WTC11 (cell line): ENCODE data around the gene PLEKHH2. TPM values are rescaled to one million over a fixed set of nuclear protein-coding genes. Genes with fewer than 3 reads are reported as not detected.

Experiments
- ATAC-seq: fragments of 200-7000 bp; cut with Tn5 transposase; 2 replicates; pipeline ENCODE4 v1.10.0; 2021; ENCODE audit warnings: mild to moderate bottlenecking, moderate library complexity
- CTCF ChIA-PET: fragments of 300-600 bp; sonication (Branson Sonifier 250); formaldehyde crosslinking; loops from one replicate; lab custom pipeline; 2021; ENCODE audit warnings: antibody characterized with exemption; lab: Charles Lee
- POLR2A ChIA-PET: fragments of 350-600 bp; sonication (Branson Sonifier 250); formaldehyde crosslinking; loops from one replicate; lab custom pipeline; 2021; ENCODE audit warnings: antibody characterized with exemption; lab: Charles Lee
- DNase-seq: peaks from one replicate; pipeline ENCODE4 v3.0.0; 2021; ENCODE audit warnings: low spot score
- H3K27ac Mint-ChIP-seq: 2 replicates; pipeline ENCODE4 v1.8.0; 2021; ENCODE audit warnings: mixed read lengths
- H3K27me3 Mint-ChIP-seq: 2 replicates; pipeline ENCODE4 v1.8.0; 2021; ENCODE audit warnings: low read depth, mild to moderate bottlenecking, moderate library complexity, mixed read lengths
- H3K36me3 Mint-ChIP-seq: 2 replicates; pipeline ENCODE4 v1.8.0; 2021; ENCODE audit warnings: mixed read lengths
- H3K4me1 Mint-ChIP-seq: 2 replicates; pipeline ENCODE4 v1.8.0; 2022; ENCODE audit warnings: mixed read lengths
- H3K4me3 Mint-ChIP-seq: 2 replicates; pipeline ENCODE4 v1.8.0; 2021; ENCODE audit warnings: mild to moderate bottlenecking, moderate library complexity, mixed read lengths
- H3K9me3 Mint-ChIP-seq: 2 replicates; pipeline ENCODE4 v1.8.0; 2021; ENCODE audit warnings: mixed read lengths
- ARID4B ChIP-seq: sonication (generic); formaldehyde crosslinking; IDR thresholded peaks from 2 replicates; pipeline ENCODE4 v1.8.0; 2023; ENCODE audit warnings: missing genetic modification reagents, mild to moderate bottlenecking, borderline replicate concordance
- ELF4 ChIP-seq: sonication (generic); formaldehyde crosslinking; IDR thresholded peaks from 2 replicates; pipeline ENCODE4 v1.8.1; 2022; ENCODE audit warnings: low read depth, mild to moderate bottlenecking, moderate library complexity, missing genetic modification reagents
- EMX1 ChIP-seq: fragments of 250-450 bp; sonication (Bioruptor Pico); IDR thresholded peaks from 2 replicates; pipeline ENCODE4 v1.8.0; 2021; ENCODE audit warnings: mild to moderate bottlenecking
- FOXJ3 ChIP-seq: sonication (generic); formaldehyde crosslinking; IDR thresholded peaks from 2 replicates; pipeline ENCODE4 v1.9.0; 2021; ENCODE audit warnings: missing genetic modification reagents, mild to moderate bottlenecking, borderline replicate concordance
- MAX ChIP-seq: sonication (generic); formaldehyde crosslinking; IDR thresholded peaks from 2 replicates; pipeline ENCODE4 v1.8.0; 2022; ENCODE audit warnings: mild to moderate bottlenecking, missing genetic modification reagents
- OVOL2 ChIP-seq: fragments of 250-450 bp; sonication (Bioruptor Pico); IDR thresholded peaks from 2 replicates; pipeline ENCODE4 v1.9.0; 2021; ENCODE audit warnings: mild to moderate bottlenecking, borderline replicate concordance
- PREB ChIP-seq: sonication (generic); formaldehyde crosslinking; IDR thresholded peaks from 2 replicates; pipeline ENCODE4 v1.8.1; 2022; ENCODE audit warnings: mild to moderate bottlenecking, missing genetic modification reagents, moderate library complexity, borderline replicate concordance
- SOX15 ChIP-seq: fragments of 250-450 bp; sonication (Bioruptor Pico); IDR thresholded peaks from 2 replicates; pipeline ENCODE4 v1.9.0; 2021; ENCODE audit warnings: mild to moderate bottlenecking
- SP1 ChIP-seq: sonication (generic); formaldehyde crosslinking; conservative IDR thresholded peaks from 2 replicates; pipeline ENCODE4 v1.8.1; 2022; ENCODE audit warnings: missing genetic modification reagents
- TEAD1 ChIP-seq: sonication (generic); formaldehyde crosslinking; IDR thresholded peaks from 2 replicates; pipeline ENCODE4 v1.8.0; 2022; ENCODE audit warnings: mild to moderate bottlenecking, missing genetic modification reagents
- USF1 ChIP-seq: sonication (generic); formaldehyde crosslinking; IDR thresholded peaks from 2 replicates; pipeline ENCODE4 v1.8.0; 2022; ENCODE audit warnings: mild to moderate bottlenecking, missing genetic modification reagents
- USF2 ChIP-seq: sonication (generic); formaldehyde crosslinking; IDR thresholded peaks from 2 replicates; pipeline ENCODE4 v1.8.1; 2023; ENCODE audit warnings: mild to moderate bottlenecking, missing genetic modification reagents, moderate library complexity
- ZMAT4 ChIP-seq: fragments of 250-450 bp; sonication (Bioruptor Pico); IDR thresholded peaks from 2 replicates; pipeline ENCODE4 v1.9.0; 2021; ENCODE audit warnings: mild to moderate bottlenecking
- ZNF423 ChIP-seq: fragments of 250-450 bp; sonication (Bioruptor Pico); IDR thresholded peaks from 2 replicates; pipeline ENCODE4 v2.1.2; 2022; ENCODE audit warnings: mild to moderate bottlenecking, moderate library complexity
- ZSCAN18 ChIP-seq: fragments of 250-450 bp; sonication (Bioruptor Pico); IDR thresholded peaks from 2 replicates; pipeline ENCODE4 v2.1.2; 2022; ENCODE audit warnings: mild to moderate bottlenecking, moderate library complexity
- total RNA-seq: library from RNA; stranded (reverse); gene quantifications from 3 replicates; pipeline ENCODE4 v1.2.3, GENCODE V29; 2021

PLEKHH2 gene
- total RNA-seq, 1 experiment from 2014 or later, result 5.8 TPM

- Mint-ChIP-seq H3K4me3 (no peak overlapping the region), H3K9me3 (no peaks in the 10 kb centered on the region), H3K27ac (no peak overlapping the region), H3K4me1 (peaks cover 31% of the 10 kb centered on the region), H3K36me3 (no peaks in the 10 kb centered on the region), H3K27me3 (peaks cover 1% of the 10 kb centered on the region; the same call in 1 of the 2 replicates)
- ATAC-seq (no peak), DNase-seq (no peak)
- CTCF ChIA-PET, result no interaction called here
- POLR2A ChIA-PET, result no interaction called here
- TF ChIP-seq PREB (CRISPR knock-in tag) (no peak), TEAD1 (CRISPR knock-in tag) (no peak), ZSCAN18 (CRISPR knock-in tag) (no peak), USF1 (CRISPR knock-in tag) (no peak), OVOL2 (no peak), SP1 (no peak), ARID4B (CRISPR knock-in tag) (no peak), ZMAT4 (CRISPR knock-in tag) (no peak), MAX (CRISPR knock-in tag) (no peak)
Observed at GRCh38 chr2:43710866-43711265, 73.8 kb downstream of the PLEKHH2 start.

GRCh38 chr2:43714164-43714563 is 77.1 kb downstream of the PLEKHH2 start:
- ATAC-seq, result no peak
- TF ChIP-seq SOX15 (CRISPR knock-in tag), result no peak
- TF ChIP-seq EMX1 (CRISPR knock-in tag), result no peak
- TF ChIP-seq USF2 (CRISPR knock-in tag), result no peak
- TF ChIP-seq ELF4 (CRISPR knock-in tag), result no peak
- TF ChIP-seq FOXJ3, result no peak
- TF ChIP-seq ZNF423 (CRISPR knock-in tag), result no peak
- TF ChIP-seq, all 79 proteins: peak for 0
- ChIA-PET POLR2A (no interaction called here), CTCF (interaction anchor here (0.6 to 1.0 kb wide), 2 partner anchors 16 to 23 kb away, joined by 3 read pairs; no protein-coding TSS in a partner anchor)
- Mint-ChIP-seq H3K4me1 (peaks cover 32% of the 10 kb centered on the region), H3K9me3 (no peaks in the 10 kb centered on the region), H3K36me3 (no peaks in the 10 kb centered on the region), H3K4me3 (no peak overlapping the region), H3K27me3 (peaks cover 3% of the 10 kb centered on the region; the same call in 1 of the 2 replicates), H3K27ac (no peak overlapping the region)
- no peak for DNase-seq
